IgD-negative memory B cell (primary cell): ENCODE results near the gene ECT2. TPM values are rescaled to one million over a fixed set of nuclear protein-coding genes. Genes with fewer than 3 reads are reported as not detected.

Source experiments
- polyA plus RNA-seq: library from polyadenylated mRNA; unstranded; fragments of 300-500 nt; fragmentation: Illumina TruSeq; gene quantifications from one replicate; pipeline ENCODE4 v1.2.3, GENCODE V29; 2021

The ECT2 gene
- polyA plus RNA-seq, 1 donor from 2014 or later, result 4.2 TPM

Other genes starting within 250 kb of the ECT2 start
- 33.5 TPM for gene TNFSF10, start 227.3 kb upstream of the ECT2 start, polyA plus RNA-seq
- 4.5 TPM for gene NCEH1, start 39.7 kb upstream of the ECT2 start, polyA plus RNA-seq